ENCODE measurements around the gene CCDC12. TPM values are rescaled to one million over a fixed set of nuclear protein-coding genes. Genes with fewer than 3 reads are reported as not detected.

Gene CCDC12
- total and polyA plus RNA-seq, 11 donors: 27.1 to 120 (median 34.4) TPM

DNA sequence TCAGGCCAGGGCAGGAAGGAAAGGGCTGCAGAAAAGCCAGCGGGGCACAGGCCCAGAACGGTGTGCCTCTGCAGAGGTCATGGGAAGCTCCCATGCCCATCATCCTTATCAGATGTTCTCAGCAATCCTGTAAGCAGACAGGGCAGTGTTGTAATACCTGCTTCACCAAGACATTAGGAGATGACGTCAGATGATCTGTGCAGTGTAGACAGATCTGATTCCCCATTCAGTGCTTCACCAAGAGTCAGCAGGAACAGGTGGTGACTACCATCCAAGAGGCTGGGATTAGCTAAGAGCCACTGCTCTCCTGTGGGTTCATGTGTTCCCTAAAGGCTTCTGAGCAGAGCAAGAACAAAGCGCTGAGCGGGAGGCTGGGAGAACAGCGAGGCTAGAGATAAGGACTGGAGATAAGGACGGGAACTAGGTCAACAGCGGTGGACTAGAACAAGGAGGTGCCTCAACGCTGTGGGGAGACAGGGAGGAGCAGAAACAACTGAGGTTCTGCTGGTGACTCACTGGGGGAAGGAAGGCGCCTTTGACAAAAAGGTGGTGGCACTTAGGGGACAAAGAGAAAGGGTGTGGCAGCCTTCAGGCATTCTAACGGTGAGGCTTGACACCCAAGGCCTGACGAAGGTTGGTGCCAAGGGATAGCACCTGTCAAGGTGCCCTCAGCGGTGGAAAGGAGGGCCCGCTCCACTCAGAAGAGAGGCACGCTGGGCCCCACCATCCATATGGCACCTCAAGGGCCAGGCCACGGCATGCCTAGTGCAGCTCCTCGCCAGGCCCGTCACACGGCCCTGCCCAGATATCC is 28.4 kb downstream of the CCDC12 start:
- intact Hi-C loops (cut with DNase I): loop anchor here in 2 of 10 donors (1.0 to 2.0 kb wide), 2 partner anchors 29 to 31 kb away; partner anchors contain the start of genes CCDC12 (in 1 of the 2) and NBEAL2 (in 1 of the 2)
- Histone ChIP-seq H3K4me3 (peak overlapping the region in 1 of 12 donors; percentile 6), H3K4me1 (peaks cover 21 to 98% (median 85%) of the 10 kb centered on the region in 12 donors), H3K36me3 (peaks cover 0 to 6% (median 0%) of the 10 kb centered on the region in 9 donors), H3K27ac (peak overlapping the region; percentile 35 to 93 (median 84)), H3K9me3 (no peaks in the 10 kb centered on the region), H3K27me3 (no peaks in the 10 kb centered on the region)
- peak; percentile 60 to 87 (median 64) for DNase-seq
- 32 to 37% (median 34%) methylated on average over 18 to 19 of the region's 19 CpGs for WGBS, 4 donors
- peak; percentile 72 to 87 (median 80) for ATAC-seq
- TF ChIP-seq CTCF (IDR thresholded peaks at IDR 0.05): no peak
- no peak for TF ChIP-seq POLR2A (IDR thresholded peaks at IDR 0.05)

- H3K4me3 ChIP-seq: peak overlapping the region in 1 of 12 donors; percentile 6
- 71 to 86% (median 76%) methylated on average over 2 to 4 of the region's 4 CpGs for WGBS, 4 donors
- peaks cover 0 to 6% (median 0%) of the 10 kb centered on the region in 9 donors for H3K36me3 ChIP-seq
- H3K4me1 ChIP-seq: peaks cover 17 to 96% (median 85%) of the 10 kb centered on the region in 12 donors
- TF ChIP-seq CTCF (IDR thresholded peaks at IDR 0.05): no peak
- TF ChIP-seq POLR2A (IDR thresholded peaks at IDR 0.05): no peak
- DNase-seq (no peak), ATAC-seq (no peak)
- H3K27ac ChIP-seq: peak overlapping the region; percentile 28 to 93 (median 84)
- intact Hi-C loops (cut with DNase I): no loop called here
- H3K27me3 ChIP-seq: no peaks in the 10 kb centered on the region
- no peaks in the 10 kb centered on the region for H3K9me3 ChIP-seq
Measured at GRCh38 chr3:46947546-46947901, 29.0 kb downstream of the CCDC12 start.

DNA sequence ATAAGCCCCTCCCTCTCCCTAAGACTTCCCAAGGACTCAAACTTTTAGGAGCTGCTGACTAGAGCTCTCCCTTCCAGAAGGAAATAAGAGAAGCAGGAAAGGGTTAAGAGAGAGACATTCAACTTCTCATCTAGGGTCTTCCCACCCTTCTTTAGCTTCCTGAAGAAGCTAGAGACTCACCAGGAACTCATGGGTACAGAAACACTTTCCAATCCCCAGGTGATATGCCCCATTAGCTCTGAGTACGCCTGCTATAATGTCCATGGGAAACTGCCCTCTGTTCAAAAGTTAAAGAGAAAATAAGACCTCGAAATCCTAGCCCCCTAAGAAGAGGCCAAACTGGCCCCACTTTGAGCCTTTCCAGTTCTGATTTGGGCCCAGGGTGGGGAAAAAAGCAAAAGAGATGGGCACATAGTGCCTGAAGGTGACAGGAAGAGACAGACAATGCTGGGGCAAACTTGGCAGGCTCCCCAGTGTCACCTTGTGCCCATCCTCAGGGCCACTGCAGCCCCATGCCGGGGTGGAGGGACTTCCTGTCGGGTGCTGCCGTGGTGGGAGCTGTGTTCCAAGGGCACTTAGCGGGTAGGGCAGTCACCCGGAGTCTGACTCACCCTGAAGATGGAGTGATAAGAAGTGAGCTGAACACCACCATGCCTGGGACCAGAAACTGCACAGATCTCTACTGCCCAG is 29.5 kb downstream of the CCDC12 start:
- H3K27ac ChIP-seq: peak overlapping the region; percentile 28 to 93 (median 84)
- H3K4me1 ChIP-seq: peaks cover 17 to 93% (median 85%) of the 10 kb centered on the region in 12 donors
- TF ChIP-seq POLR2A (IDR thresholded peaks at IDR 0.05) (no peak), CTCF (IDR thresholded peaks at IDR 0.05) (no peak)
- H3K4me3 ChIP-seq: no peak overlapping the region
- peak in 2 of 4 donors; percentile 1 to 8 for ATAC-seq
- H3K9me3 ChIP-seq: no peaks in the 10 kb centered on the region
- intact Hi-C loops (cut with DNase I): no loop called here
- 33 to 41% (median 36%) methylated on average over 6 to 7 of the region's 7 CpGs for WGBS, 4 donors
- H3K36me3 ChIP-seq: peaks cover 0 to 6% (median 0%) of the 10 kb centered on the region in 9 donors
- DNase-seq: peak in 2 of 5 donors; percentile 67 to 72
- no peaks in the 10 kb centered on the region for H3K27me3 ChIP-seq

DNA sequence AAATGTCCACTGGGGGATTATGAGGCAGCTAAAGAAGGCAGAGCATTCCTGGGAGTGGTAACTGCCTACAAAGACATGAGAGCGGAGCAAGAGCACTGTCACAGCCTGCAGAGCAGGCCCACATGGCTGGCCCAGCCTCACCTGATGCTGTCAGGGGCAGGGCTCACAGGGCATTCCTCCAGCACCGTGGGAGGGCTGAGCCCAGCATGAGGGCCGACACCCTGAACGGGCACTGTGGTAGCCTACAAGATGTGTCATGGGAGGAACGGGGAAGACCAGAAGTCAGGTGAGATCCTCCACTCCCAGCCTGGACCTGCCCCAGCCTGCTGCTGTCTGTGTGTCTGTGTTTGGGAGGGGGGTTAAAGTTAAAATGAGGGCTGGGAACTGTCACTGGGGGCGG is 30.1 kb downstream of the CCDC12 start:
- no peak overlapping the region for H3K4me3 ChIP-seq
- H3K9me3 ChIP-seq: no peaks in the 10 kb centered on the region
- intact Hi-C loops (cut with DNase I): no loop called here
- H3K4me1 ChIP-seq: peaks cover 17 to 91% (median 85%) of the 10 kb centered on the region in 12 donors
- no peaks in the 10 kb centered on the region for H3K27me3 ChIP-seq
- peak overlapping the region in 10 of 12 donors; percentile 70 to 93 (median 84) for H3K27ac ChIP-seq
- H3K36me3 ChIP-seq: peaks cover 0 to 6% (median 0%) of the 10 kb centered on the region in 9 donors
- peak in 2 of 5 donors; percentile 25 to 34 for DNase-seq
- no peak for ATAC-seq
- TF ChIP-seq CTCF (IDR thresholded peaks at IDR 0.05) (no peak), POLR2A (IDR thresholded peaks at IDR 0.05) (no peak)
- 64 to 73% (median 70%) methylated on average over 5 to 6 of the region's 6 CpGs for WGBS, 4 donors
